ENCODE measurements around the gene BTNL3. TPM values are rescaled to one million over a fixed set of nuclear protein-coding genes. Genes with fewer than 3 reads are reported as not detected.

BTNL3 gene
- total RNA-seq, 2 experiments from 2014 or later, result not detected

DNA sequence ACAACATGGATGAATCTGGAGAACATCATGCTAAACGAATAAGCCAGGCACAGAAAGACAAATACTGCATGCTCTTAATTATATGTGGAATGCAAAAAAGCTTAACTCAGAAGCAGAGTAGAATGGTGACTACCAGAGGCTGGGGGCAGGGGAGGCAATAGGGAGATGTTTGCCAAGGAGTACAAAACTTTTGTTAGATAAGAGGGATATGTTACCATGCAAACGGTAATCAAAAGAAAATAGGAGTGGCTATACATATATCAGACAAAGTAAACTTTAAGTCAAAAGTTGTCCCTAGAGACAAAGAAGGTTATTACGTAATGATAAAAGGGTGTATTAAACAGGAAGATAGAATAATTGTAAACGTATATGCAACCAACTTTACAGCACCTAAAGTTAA, 17.8 kb upstream of the BTNL3 start:
- Mint-ChIP-seq H3K9me3 (no peaks in the 10 kb centered on the region), H3K36me3 (ENCODE audit: low read depth) (no peaks in the 10 kb centered on the region), H3K27me3 (peaks cover 23% of the 10 kb centered on the region), H3K4me1 (ENCODE audit: low read depth) (peaks cover 5% of the 10 kb centered on the region), H3K4me3 (no peak overlapping the region), H3K27ac (no peak overlapping the region)
- H3K36me3 ChIP-seq (ENCODE audit: insufficient read depth, low read length), result no peaks in the 10 kb centered on the region
- ATAC-seq (ENCODE audit: poor library complexity) (no peak), DNase-seq (no peak)
- peaks cover 5% of the 10 kb centered on the region for H3K4me1 ChIP-seq (ENCODE audit: insufficient read depth, low read length)
- no peaks in the 10 kb centered on the region for H3K27me3 ChIP-seq (ENCODE audit: control insufficient read depth in 1 of 2, insufficient read depth in 2 of 2, low read length in 2 of 2)
- peaks cover 0 to 14% of the 10 kb centered on the region in 2 experiments for H3K9me3 ChIP-seq (ENCODE audit: control insufficient read depth in 1 of 2, insufficient read depth in 1 of 2, low read length in 2 of 2)
- CTCF ChIA-PET, result no interaction called here
- H3K4me3 ChIP-seq (ENCODE audit: low read length), result no peak overlapping the region
- intact Hi-C loops (cut with DNase I, micrococcal nuclease), result no loop called here
- POLR2A ChIA-PET, result no interaction called here
- no peak overlapping the region for H3K27ac ChIP-seq (ENCODE audit: low read depth in 1 of 2, low read length in 2 of 2)
- TF ChIP-seq, protein P1, sequence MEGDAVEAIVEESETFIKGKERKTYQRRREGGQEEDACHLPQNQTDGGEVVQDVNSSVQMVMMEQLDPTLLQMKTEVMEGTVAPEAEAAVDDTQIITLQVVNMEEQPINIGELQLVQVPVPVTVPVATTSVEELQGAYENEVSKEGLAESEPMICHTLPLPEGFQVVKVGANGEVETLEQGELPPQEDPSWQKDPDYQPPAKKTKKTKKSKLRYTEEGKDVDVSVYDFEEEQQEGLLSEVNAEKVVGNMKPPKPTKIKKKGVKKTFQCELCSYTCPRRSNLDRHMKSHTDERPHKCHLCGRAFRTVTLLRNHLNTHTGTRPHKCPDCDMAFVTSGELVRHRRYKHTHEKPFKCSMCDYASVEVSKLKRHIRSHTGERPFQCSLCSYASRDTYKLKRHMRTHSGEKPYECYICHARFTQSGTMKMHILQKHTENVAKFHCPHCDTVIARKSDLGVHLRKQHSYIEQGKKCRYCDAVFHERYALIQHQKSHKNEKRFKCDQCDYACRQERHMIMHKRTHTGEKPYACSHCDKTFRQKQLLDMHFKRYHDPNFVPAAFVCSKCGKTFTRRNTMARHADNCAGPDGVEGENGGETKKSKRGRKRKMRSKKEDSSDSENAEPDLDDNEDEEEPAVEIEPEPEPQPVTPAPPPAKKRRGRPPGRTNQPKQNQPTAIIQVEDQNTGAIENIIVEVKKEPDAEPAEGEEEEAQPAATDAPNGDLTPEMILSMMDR (IDR thresholded peaks at IDR 0.05), result no peak

DNA sequence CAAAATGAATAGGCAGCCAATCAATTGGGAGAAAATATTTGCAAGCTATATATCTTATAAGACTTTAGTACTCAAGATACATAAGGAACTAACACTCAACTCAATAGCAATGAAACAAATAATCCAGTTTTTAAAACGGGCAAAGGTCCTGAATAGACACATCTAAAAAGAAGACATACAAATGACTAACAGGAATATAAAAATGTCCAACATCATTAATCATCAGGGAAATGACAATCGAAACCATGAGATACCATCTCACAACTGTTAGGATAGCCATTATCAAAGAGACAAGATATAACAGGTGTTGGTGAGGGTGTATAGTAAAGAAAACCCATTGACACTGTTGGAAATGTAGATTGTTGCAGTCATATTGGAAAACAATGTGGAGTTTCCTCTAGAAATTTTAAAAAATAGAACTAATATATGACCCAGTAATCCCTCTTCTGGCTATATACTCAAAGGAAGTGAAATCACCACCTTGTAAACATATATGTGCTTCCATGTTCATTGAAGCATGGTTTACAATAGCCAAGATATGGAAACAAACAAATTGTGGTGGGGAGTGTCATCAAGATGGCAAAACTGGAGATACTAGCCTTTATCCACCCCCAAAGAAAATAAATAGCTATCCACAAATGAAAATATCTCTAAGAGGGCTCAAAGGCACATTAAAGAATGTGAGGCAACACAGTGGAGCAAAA, 13.9 kb upstream of the BTNL3 start:
- H3K27ac Mint-ChIP-seq, result peak overlapping the region; percentile 27
- H3K4me1 Mint-ChIP-seq (ENCODE audit: low read depth), result peaks cover 15% of the 10 kb centered on the region

GRCh38 chr5:180975338-180975737, 13.3 kb upstream of the BTNL3 start:
- peaks cover 0 to 3% of the 10 kb centered on the region in 2 experiments for H3K9me3 ChIP-seq (ENCODE audit: control insufficient read depth in 1 of 2, insufficient read depth in 1 of 2, low read length in 2 of 2)
- CTCF ChIA-PET, result no interaction called here
- no peaks in the 10 kb centered on the region for H3K27me3 Mint-ChIP-seq
- TF ChIP-seq, protein P1 (IDR thresholded peaks at IDR 0.05), result no peak
- H3K4me1 Mint-ChIP-seq (ENCODE audit: low read depth), result peaks cover 15% of the 10 kb centered on the region
- no peak overlapping the region for H3K4me3 ChIP-seq (ENCODE audit: low read length)
- POLR2A ChIA-PET, result no interaction called here
- H3K4me3 Mint-ChIP-seq, result no peak overlapping the region
- peak overlapping the region; percentile 27 for H3K27ac Mint-ChIP-seq
- no peaks in the 10 kb centered on the region for H3K36me3 ChIP-seq (ENCODE audit: insufficient read depth, low read length)
- no peaks in the 10 kb centered on the region for H3K27me3 ChIP-seq (ENCODE audit: control insufficient read depth in 1 of 2, insufficient read depth in 2 of 2, low read length in 2 of 2)
- intact Hi-C loops (cut with DNase I, micrococcal nuclease), result no loop called here
- H3K9me3 Mint-ChIP-seq, result no peaks in the 10 kb centered on the region
- peaks cover 5% of the 10 kb centered on the region for H3K4me1 ChIP-seq (ENCODE audit: insufficient read depth, low read length)
- H3K27ac ChIP-seq (ENCODE audit: low read depth in 1 of 2, low read length in 2 of 2), result no peak overlapping the region
- no peaks in the 10 kb centered on the region for H3K36me3 Mint-ChIP-seq (ENCODE audit: low read depth)
- ATAC-seq (ENCODE audit: poor library complexity) (no peak), DNase-seq (peak in 2 of 14 experiments; percentile 3 to 26)

More for the DNA sequence above, 13.9 kb upstream of the BTNL3 start:
- Mint-ChIP-seq H3K36me3 (ENCODE audit: low read depth) (no peaks in the 10 kb centered on the region), H3K4me3 (no peak overlapping the region), H3K9me3 (no peaks in the 10 kb centered on the region), H3K27me3 (no peaks in the 10 kb centered on the region)
- no peak for DNase-seq
- Histone ChIP-seq H3K27me3 (ENCODE audit: control insufficient read depth in 1 of 2, insufficient read depth in 2 of 2, low read length in 2 of 2) (no peaks in the 10 kb centered on the region), H3K4me3 (ENCODE audit: low read length) (no peak overlapping the region), H3K9me3 (ENCODE audit: control insufficient read depth in 1 of 2, insufficient read depth in 1 of 2, low read length in 2 of 2) (peaks cover 0 to 6% of the 10 kb centered on the region in 2 experiments), H3K36me3 (ENCODE audit: insufficient read depth, low read length) (no peaks in the 10 kb centered on the region), H3K27ac (ENCODE audit: low read depth in 1 of 2, low read length in 2 of 2) (no peak overlapping the region), H3K4me1 (ENCODE audit: insufficient read depth, low read length) (peaks cover 5% of the 10 kb centered on the region)
- no peak for ATAC-seq (ENCODE audit: poor library complexity)
- TF ChIP-seq, protein P1 (IDR thresholded peaks at IDR 0.05), result no peak
- intact Hi-C loops (cut with DNase I, micrococcal nuclease), result no loop called here
- CTCF ChIA-PET, result no interaction called here
- POLR2A ChIA-PET, result no interaction called here
